ENCODE results near the gene CELF4.

DNA sequence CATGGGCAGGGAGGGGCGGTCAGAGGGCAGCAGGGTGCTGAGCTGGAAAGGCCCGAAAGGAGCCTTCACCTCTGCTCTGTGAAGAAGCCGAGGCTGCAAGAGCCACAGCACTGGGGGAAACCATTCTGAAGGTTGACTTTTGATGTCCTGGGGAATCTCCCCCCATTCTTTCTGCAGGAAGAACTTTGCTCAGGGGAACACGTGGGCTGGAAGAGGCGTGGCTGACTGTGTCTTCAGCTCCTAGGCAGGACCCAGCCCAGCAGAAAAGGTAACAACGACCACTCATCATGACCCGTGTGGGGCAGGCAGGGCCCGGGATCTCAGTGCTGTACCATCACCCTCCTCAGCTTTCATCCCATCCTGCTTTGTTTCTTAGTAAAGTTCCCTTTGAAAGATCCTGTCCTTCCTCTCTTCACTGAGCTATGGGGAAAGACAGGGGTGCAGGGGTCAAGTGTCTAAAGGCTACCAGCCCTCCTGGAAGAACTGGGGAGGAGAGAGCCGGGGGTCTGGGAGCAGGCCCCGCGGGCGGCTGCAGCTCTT, 312.7 kb downstream of the CELF4 start:
- TF ChIP-seq, protein P1, sequence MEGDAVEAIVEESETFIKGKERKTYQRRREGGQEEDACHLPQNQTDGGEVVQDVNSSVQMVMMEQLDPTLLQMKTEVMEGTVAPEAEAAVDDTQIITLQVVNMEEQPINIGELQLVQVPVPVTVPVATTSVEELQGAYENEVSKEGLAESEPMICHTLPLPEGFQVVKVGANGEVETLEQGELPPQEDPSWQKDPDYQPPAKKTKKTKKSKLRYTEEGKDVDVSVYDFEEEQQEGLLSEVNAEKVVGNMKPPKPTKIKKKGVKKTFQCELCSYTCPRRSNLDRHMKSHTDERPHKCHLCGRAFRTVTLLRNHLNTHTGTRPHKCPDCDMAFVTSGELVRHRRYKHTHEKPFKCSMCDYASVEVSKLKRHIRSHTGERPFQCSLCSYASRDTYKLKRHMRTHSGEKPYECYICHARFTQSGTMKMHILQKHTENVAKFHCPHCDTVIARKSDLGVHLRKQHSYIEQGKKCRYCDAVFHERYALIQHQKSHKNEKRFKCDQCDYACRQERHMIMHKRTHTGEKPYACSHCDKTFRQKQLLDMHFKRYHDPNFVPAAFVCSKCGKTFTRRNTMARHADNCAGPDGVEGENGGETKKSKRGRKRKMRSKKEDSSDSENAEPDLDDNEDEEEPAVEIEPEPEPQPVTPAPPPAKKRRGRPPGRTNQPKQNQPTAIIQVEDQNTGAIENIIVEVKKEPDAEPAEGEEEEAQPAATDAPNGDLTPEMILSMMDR (IDR thresholded peaks at IDR 0.05; ENCODE audit: extremely low read depth in 1 of 2, insufficient read depth in 1 of 2, low read depth in 1 of 2, low read length in 2 of 2), result no peak
- TF ChIP-seq MYC (IDR thresholded peaks at IDR 0.05; ENCODE audit: low read depth, low read length) (no peak), POLR2A (IDR thresholded peaks at IDR 0.05; ENCODE audit: low read depth, low read length) (no peak), MAX (IDR thresholded peaks at IDR 0.05; ENCODE audit: insufficient read depth, insufficient read length) (no peak)
